Fibroblast of upper back skin (primary cell): ENCODE measurements around the gene DHX32.
A peak's percentile ranks its signal among the peaks of the same experiment; 100 is the strongest.

ENCODE experiments used
- DNase-seq: peaks from one replicate; pipeline ENCODE4 v3.0.0-alpha.2; 2013

The DHX32 gene

DNA sequence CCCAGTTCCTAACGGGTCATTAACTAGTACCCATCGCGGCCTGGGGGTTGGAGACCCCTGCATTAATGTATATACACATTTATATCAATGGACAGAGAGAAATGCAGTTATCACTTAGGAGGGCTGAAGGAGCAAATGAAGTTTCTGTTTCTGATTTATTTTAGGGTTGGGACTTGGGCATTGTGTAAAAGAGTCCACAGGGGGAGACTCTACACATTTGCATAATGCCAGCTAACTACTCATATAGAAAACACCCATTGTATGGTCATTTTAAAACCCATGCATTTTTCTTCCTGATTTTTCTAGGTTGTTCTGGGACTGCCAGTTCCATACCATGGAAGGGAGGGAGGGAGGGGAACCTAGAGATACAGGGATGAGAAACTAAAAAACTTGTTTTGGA lies 34.2 kb downstream of the DHX32 start:
- no peak for DNase-seq

DNA sequence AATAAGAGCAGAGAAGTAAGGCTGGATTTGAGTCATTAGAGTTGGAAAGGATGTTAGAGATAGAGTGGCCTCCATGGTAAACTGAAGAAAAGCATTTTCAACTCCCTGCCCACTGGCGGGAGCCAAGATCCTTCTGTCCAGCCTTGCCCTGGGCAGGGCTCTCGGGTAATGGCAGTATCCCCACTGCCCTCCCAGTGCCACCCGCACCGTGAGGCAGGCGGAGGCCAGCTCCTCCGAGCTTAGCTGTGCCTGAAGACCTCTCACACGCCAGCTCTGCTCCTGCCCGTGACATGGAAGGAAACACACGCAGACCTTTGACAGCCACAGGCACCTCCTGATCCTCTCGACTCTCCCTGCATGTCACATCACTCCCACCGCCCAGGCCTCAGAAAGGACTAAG lies 35.5 kb downstream of the DHX32 start:
- DNase-seq: no peak

DNA sequence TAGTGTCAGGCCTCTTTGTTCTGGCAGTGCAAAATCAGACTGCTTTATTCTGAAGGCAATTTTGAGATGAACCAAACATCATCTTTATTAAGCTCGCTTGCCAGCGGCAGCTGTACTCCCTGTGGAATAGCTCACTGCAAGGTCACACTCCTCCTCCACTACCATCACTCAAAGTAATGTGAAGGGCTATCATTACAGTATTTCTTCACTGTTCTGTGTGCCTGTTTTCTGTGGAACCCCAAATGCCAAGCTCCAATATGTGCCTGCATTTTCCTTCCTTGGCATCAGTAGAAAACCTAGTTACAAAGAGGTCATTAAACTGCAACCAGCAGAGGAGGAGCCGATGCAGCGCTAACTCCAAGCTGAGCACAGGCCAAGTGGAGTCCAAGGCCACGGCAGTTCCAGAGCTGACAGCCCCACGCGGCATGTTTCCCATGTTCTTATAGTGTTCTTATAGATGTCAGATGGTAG lies 36.3 kb downstream of the DHX32 start:
- DNase-seq: no peak

DNA sequence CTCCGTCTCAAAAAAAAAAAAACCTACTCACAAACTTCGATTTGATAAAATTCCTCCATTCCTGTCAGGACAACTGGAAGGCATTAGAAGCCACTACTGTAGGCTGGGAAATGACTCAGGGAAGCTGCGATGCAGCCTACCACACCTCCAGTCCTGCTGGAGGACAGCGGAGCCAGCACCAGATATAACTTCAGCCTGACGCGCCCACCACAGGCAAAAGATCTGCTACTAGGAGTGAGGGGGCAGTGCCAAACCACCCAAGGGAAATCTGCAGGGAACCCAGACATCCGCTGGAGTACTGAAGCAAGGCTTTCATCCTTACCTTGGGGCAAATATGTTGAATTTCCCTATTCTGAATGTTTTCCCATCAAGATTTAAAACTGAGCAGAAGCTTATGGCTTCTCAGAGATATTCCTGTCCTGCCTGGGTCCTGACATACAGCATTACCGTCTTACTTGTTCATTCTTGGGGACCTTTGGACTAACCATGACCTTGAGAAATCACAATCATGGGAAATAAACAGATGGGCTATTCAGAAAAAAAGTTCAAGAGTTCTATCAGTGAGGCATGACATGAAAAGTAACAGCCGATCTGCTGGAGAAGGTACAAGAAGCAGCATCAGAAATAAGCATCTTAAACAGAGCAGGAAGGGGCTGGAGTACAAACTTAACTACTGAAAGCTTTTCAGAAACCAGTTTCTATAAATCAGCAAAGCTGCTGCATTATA lies 37.3 kb downstream of the DHX32 start:
- DNase-seq: no peak

GRCh38 chr10:125840955-125841354 lies 40.1 kb downstream of the DHX32 start:
- no peak for DNase-seq

DNA sequence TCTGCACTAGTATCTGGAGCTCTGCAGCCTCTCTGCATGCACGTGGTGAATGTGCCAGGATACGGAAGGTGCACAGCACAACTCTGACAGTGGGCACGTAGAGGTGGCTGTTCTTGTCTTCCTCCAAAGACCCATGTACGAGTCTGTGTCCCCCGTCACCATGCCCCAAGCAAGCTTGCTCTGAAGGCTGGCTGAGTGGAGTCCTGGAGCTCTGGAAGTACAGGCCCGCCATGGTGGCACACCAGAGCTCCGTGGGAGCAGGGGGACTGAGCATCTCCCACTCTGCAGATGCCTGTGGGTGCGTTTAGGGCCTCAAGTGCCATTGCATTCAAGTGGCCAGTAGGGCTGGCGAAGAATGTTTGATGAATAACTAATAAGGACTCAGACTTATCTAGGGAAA lies 40.7 kb downstream of the DHX32 start:
- no peak for DNase-seq

GRCh38 chr10:125838802-125839575 lies 42.1 kb downstream of the DHX32 start:
- DNase-seq: no peak

DNA sequence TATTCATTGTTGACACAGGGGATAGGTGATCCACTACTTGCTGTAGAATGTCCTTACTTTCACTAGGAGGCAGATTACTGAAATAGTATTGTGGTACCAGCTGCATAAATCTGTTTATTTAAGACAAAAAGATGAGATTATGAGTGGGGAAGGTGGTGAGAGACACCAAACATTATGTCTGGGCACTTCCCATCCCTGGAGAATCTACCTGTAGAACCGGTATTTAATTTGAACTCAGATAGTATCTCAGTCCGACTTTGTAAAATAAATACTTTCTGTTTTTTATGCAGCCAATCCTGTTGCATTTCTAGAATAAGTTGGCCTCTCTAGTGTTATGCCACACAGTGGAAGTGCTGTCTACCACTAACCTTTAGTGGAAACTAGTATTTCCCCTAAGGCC lies 44.3 kb downstream of the DHX32 start:
- no peak for DNase-seq

DNA sequence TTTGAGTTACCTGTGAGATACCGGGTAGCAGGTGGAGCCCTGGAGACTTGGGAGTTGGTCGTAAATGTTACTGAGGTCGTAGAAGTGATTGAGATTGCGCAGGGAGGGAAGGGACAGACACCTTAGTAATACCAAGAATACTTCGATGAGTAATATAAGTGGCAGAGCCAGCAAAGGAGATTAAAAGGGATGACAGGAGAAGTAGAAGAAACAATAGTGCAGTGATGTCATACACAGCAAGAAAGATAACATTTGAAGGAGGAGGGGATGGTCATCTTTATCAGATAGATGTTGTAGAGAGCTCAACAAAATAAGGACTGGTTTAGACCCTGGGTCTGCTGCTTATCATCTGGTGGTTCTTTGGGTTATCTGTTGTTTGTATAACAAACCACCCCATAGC lies 52.8 kb downstream of the DHX32 start:
- DNase-seq: no peak

DNA sequence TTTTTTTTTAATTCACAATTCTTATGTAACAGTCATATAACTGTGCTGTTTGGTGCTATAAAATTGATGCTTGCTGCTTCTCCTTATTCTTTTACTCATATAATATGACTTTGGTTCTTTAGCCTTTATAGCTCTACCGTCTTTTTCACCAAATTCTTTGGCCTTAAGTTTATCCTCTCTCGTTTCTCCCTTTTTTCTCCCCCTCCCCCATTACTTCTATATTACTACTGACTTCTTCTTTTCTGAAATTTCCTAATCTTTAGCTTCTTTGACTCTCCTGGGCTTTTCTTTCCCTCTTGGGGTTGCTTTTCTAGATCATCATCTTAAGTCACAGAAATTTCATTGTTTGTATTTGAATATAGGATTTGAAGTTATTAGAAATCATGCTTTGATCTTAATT lies 54.0 kb downstream of the DHX32 start:
- no peak for DNase-seq

DNA sequence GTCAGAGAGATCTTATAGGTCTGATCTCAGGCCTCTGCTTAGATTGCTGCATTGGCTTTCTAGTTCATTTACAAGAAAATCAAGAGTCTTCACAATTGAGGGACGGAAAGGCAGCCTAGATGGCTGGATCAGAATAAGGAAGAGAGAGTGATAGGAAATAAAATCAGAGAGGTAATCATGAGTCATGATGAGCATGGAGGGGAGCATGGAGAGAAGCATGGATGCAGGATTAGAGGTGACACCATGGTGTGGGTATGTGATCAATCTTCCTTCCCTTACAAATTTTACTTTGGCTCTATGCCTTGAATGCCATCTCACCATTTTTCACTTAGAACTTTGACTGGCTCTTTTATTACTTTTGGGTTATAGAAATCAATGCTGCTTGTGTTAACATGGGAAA lies 56.4 kb downstream of the DHX32 start:
- peak; percentile 39 for DNase-seq

DNA sequence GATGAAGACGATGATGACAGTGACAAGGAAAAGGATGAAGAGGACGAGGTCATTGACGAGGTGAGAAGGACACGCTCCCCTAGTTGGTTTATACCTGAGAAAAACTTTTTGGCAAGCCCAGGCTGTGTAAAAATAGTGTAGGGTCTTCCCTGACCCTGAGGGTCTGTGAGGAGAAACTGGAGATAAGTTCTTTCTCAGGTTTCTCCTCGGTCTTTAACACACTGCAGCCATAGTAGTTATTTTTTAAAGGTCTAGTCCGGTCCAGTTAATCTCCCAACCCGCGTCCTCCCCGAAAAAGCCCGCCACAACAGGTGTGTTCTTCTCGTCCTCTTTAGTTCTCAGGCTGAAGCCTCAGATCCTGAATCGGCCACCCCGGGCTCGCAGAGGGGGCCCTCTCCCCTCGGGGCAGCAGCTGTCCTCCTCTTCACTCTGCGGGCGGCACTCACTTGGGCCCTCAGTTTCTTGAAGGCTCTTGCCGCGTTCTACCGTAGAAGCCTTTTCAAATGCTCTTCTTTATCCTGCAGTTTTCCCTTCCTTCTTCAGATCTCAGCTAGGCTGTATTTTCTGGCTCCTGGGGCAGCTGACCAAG lies 57.3 kb downstream of the DHX32 start:
- DNase-seq: no peak

GRCh38 chr10:125822878-125823662 lies 58.0 kb downstream of the DHX32 start, which contains the start of the genes BCCIP and UROS:
TSS of gene BCCIP (plus strand) at chr10:125823546. CDS start at chr10:125823558, 12 bp downstream.
TSS of gene UROS (minus strand) at chr10:125823258. CDS start at chr10:125816499, 6,759 bp downstream.
- peak; percentile 87 for DNase-seq

- DNase-seq: no peak
Observed at GRCh38 chr10:125820701-125821100, 60.4 kb downstream of the DHX32 start.

DNA sequence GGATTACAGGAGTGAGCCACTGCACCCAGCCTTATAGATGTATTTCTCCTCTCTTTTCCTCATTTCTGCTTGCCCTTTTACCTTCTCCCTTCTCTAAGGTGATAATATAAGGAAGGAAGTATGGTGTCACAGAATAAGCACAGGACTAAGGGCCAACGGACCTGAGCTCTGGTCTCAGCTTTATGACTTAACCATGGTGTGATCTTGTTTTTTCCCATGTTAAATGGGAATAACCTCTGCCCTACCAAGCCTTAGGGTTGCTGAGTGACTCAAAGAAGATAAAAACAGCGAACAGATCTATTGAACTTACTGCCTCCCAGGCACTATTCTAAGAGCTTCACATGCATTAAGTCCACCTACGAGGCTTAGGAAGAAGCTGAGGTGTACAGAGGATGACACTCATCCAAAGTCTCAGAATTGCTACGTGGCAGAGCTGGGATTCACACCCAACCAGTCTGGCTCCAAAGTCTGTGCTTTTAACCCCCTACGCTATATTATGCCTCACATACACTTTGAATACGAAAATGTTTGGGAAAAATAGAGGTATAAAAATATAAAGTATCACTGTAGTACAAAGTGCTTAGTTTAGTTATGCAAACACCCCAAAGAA lies 63.6 kb downstream of the DHX32 start:
- DNase-seq: no peak

- DNase-seq: no peak
Observed at GRCh38 chr10:125816548-125816947, 64.5 kb downstream of the DHX32 start.

- no peak for DNase-seq
Observed at GRCh38 chr10:125815764-125816163, 65.3 kb downstream of the DHX32 start.

DNA sequence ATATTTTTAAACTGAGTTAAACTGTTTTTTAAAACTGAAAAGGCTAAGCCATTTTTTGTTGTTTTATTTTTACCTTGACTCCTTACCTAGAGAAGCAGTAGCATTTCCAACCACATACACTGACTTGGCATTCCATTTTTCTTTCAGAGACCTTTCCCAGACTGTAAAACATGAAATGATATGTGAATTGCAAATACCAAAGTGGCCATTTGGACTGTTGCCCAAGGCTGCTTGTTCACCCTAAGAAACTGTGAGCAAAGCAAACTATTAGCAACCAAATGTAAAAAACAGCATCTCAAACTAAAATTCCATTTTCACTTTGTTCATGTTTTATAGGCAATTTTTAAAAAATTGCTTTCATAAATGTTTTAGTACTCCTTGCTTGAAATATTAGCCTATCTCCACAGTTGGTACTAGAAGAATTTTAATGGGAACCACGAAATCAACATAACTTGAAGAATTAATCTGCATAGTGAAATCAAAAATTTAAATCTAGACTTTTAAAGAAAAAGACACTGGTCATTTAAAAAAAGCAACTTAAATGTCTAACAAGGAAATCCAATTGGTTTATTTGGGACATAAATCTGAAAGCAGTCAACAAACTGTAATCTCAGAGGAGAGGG lies 68.9 kb downstream of the DHX32 start:
- DNase-seq: peak; percentile 75

DNA sequence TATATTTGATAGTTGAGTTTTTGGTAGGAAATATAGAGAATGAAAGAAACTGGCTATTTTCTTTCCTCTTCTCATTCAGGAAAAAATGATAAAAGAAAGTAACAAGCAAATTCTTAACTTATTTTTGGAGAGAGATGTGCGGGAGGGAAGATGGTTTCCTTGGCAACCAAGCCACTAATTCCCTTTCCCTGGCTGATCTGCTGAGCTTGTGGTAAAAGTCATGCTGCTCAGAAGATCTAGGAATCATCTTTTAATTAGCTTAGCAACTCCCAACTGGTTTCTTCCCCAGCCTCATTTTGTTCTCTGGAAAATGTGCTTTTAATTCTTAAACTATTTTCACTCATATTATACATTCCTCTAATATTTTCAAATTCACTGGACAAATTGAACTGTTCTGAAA lies 69.8 kb downstream of the DHX32 start:
- DNase-seq: peak; percentile 44

- no peak for DNase-seq
Observed at GRCh38 chr10:125808047-125808446, 73.0 kb downstream of the DHX32 start.

DNA sequence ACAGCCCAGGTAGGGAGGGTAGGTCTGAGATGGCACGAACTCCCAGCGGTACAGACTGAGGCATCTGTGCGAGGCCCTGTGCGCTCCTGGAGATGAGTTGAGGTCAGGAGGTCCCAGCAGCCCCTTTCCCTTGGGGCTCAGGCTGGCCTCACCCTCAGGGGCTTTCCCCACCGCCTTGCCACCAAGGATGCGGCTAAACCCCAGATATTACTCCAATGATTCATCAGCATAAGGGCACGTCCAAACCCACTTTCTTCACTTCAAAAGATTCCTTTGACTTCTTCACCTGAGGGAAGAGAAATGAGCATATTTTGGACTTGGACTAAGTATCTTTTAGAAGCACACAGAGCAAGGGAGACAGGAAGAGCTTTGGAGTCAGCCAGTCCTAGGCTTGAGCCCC lies 78.4 kb downstream of the DHX32 start:
- DNase-seq: no peak

- no peak for DNase-seq
Observed at GRCh38 chr10:125802131-125802530, 79.0 kb downstream of the DHX32 start.
